EH (cell line): ENCODE data around the gene SRRM3.
A peak's percentile ranks its signal among the peaks of the same experiment; 100 is the strongest.
"Not testable (repeated sequence)": the region's sequence is repeated elsewhere in the genome, so short reads cannot be mapped to it uniquely, and the experiment has no call there.

Source experiments
- DNase-seq: peaks from one replicate; pipeline ENCODE4 v3.0.0-alpha.2; 2015; ENCODE audit warnings: low read depth

SRRM3 gene, protein sequence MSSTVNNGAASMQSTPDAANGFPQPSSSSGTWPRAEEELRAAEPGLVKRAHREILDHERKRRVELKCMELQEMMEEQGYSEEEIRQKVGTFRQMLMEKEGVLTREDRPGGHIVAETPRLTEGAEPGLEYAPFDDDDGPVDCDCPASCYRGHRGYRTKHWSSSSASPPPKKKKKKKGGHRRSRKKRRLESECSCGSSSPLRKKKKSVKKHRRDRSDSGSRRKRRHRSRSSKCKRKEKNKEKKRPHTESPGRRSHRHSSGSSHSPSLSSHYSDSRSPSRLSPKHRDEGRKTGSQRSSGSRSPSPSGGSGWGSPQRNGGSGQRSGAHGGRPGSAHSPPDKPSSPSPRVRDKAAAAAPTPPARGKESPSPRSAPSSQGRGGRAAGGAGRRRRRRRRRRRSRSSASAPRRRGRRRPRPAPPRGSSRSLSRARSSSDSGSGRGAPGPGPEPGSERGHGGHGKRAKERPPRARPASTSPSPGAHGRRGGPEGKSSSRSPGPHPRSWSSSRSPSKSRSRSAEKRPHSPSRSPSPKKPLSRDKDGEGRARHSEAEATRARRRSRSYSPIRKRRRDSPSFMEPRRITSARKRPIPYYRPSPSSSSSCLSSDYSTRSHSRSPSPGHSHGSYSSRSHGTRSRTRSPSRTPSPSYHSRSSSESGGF

DNA sequence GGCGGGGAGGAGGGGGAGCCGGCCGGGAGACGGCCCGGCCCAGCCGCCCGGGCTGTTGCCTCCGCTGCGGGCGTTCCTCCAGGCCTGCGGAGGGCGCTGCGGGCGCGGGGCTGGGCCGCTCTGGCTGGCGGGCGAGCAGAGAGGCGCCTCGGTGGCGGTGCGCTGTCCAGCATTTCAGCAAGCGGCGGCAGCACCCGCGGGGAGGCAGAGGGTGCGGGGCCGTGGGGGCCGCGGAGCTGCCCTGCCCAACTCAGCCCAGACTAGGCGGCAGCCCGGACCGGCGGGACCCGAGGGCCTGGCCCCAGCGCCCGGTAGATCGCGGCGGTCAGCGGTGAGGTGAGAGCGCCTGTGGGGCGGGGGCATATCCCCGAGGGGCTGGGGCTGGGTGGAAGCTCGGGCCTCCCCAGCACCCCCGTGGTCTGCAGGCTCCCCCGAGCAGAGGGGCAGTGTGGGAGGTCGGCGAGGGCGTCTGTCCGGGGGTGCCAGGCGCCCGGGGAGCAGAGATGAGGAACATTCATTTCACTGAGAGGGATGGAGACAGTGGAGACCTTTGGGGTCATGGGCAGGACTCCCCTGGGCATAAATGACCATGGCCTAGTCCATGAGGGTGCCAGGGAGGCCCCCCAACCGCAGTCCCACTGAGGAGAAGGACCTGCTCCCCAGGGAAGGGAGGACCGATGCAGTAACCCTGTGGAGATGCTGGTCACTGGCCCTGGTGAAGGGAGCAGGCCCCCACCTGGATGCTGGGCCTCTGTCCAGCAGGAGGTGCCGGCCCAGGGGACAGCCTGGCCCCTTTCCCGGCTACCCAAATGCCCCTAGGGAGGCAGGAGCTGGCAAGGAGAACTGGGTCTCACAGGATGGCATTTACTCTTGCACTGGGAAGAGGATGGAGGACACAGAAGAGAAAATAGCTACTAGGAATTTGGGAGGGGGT lies at the start of gene SRRM3:
TSS of gene SRRM3 (plus strand) at position 165 of the 934 bp plus-strand sequence. CDS start 33,171 bp downstream, outside the sequence.
- peak; percentile 71 for DNase-seq

DNA sequence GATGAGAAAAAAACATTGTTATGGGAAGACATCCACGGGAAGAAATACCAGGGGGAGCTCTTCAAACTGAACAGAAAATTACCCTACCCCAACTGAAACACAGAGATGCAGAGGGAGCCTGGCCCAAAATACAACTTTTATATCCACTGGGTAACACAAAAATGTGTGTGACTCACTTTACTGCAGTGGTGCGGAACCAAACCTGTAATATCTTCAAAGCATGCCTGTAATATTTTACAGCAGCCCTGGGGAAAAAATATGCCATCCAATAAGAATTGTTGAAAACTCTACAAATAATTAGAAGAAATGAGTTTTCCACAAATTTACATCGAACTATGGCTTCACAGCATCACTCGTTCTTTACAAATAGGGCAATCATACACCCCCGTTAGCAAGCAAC lies 49.8 kb upstream of the SRRM3 start:
- DNase-seq, result no peak

DNA sequence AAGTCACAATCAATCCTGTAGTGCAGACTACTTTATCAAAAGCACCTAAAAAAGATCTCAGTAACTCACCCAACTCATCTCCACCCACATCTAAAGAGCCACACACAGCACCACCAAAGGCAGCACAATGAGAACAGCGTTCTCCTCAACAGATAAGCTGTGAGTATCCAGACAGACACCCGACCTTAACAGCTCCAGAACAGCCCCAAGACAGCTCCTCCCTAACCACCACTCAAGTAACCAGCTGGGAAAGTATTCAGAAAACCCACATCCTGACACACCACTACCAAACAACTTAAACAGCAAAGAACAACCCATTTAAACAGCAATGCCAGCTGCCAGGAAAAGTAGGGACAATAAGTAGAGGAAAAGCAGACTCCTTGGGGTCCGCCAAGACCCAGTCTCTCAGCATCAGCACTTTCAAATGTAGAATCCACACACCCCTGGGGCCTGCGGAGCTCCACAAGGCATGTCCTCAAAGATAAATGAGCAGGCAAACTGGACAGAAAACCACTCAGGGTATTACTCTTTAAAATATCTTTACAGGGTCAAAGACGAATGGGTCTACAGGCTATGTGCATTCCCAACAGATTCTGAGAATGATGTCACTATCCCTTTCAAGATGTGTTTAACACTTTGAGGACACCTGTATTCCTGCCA lies 48.0 kb upstream of the SRRM3 start:
- DNase-seq, result peak; percentile 47

DNA sequence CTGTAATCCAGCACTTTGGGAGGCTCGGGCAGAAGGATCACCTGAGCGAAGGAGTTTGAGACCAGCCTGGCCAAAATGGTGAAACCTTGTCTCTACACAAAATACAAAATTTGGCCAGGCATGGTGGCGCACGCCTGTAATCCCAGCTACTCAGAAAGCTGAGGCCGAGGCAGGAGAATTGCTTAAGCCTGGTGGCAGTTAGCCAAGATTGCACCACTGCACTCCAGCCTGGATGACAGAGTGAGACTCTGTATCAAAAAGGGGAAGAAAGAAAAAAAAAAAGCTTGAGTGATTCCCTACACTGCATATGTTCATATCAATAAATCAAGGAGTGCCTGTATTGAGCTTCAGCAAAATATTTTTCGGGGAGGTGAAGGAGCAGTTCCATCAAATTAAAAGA lies 45.8 kb upstream of the SRRM3 start:
- peak; percentile 49 for DNase-seq

GRCh38 chr7:76156992-76157685 lies 44.6 kb upstream of the SRRM3 start:
- not testable (repeated sequence) for DNase-seq

- not testable (repeated sequence) for DNase-seq
Measured at GRCh38 chr7:76158416-76158815, 43.3 kb upstream of the SRRM3 start.

GRCh38 chr7:76162416-76163170 lies 39.1 kb upstream of the SRRM3 start:
- peak; percentile 15 for DNase-seq

GRCh38 chr7:76163812-76164211 lies 37.9 kb upstream of the SRRM3 start:
- DNase-seq, result not testable (repeated sequence)

DNA sequence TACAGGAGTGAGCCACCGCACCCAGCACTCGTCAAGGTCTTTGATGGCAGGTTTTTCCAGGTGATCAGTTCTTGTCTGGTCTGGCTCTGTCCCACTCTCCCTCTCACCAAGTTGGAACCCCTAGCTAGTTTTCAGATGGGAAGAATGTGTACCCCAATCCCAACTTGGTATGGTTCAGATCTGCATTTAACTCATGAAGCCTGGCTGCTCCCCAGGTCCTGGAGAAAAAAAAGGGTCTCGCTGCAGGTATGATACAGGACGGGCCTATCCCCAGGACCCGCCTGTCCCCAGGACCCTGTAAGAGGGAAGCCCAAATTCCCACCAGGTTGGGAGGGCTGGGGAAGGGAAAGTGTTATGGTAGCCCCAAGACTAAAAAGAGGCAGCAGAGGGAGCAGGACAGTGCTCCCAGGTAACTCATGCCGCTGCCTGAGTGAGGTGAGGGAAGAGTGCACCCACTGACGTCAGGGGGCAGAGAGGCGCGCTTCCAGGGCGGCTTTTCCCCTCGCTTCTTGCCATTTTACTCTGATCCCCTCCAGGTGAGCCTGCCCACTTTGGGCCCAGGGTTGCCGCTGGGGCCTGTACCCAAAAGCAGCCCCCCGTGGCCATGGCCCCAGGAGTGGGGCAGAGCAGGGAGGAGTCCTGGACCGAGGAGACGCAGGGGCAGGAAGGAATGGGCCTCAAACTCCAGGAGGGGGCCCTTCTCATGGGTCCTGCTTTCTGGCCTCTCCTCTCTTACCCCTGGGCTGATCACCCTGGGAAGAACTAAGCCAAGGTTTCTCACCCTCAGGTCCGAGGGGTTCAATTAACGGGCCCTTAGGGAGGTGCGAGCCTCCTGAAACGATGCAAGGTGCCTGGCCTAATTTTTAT lies 36.4 kb upstream of the SRRM3 start:
- DNase-seq, result no peak

- DNase-seq, result no peak
Measured at GRCh38 chr7:76165973-76166403, 35.7 kb upstream of the SRRM3 start.

GRCh38 chr7:76166404-76167255 lies 35.1 kb upstream of the SRRM3 start:
- DNase-seq, result peak; percentile 94

GRCh38 chr7:76173566-76174205 lies 28.0 kb upstream of the SRRM3 start:
- DNase-seq, result no peak

DNA sequence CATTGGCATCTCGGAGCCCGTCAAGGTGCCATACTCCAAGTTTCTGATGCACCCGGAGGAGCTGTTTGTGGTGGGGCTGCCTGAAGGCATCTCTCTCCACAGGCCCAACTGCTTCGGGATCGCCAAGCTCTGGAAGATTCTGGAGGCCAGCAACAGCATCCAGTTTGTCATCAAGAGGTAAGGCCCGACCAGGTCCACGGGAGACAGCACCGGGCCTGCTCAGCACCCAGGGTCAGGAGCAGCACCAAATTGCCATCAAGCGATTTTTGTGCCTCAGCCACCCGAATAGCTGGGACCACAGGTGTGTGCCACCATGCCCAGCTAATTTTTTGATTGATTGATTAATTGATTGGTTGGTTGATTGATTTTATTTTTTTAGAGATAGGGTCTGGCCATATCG lies 24.7 kb upstream of the SRRM3 start:
- not testable (repeated sequence) for DNase-seq

DNA sequence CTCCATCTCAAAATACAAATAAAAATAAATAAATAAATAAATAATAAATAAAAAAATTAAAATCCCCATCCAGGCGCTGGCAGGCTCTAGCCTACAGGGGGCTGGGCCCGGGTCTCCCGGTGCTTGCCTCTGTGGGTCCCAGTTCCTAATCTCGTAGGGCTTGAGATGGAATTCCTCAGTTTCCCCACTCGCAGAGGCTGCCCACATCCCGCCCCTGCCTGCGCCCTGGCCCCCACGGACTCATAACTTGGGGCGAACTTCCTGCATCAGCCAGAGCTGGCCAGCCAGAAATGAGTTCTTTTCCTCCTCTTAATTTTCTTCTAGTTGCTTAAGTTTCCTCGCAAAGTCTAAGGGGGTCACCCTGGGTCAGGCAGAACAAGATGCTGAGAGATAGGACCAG lies 22.0 kb upstream of the SRRM3 start:
- DNase-seq, result no peak

GRCh38 chr7:76182225-76182960 lies 19.3 kb upstream of the SRRM3 start:
- DNase-seq, result no peak

DNA sequence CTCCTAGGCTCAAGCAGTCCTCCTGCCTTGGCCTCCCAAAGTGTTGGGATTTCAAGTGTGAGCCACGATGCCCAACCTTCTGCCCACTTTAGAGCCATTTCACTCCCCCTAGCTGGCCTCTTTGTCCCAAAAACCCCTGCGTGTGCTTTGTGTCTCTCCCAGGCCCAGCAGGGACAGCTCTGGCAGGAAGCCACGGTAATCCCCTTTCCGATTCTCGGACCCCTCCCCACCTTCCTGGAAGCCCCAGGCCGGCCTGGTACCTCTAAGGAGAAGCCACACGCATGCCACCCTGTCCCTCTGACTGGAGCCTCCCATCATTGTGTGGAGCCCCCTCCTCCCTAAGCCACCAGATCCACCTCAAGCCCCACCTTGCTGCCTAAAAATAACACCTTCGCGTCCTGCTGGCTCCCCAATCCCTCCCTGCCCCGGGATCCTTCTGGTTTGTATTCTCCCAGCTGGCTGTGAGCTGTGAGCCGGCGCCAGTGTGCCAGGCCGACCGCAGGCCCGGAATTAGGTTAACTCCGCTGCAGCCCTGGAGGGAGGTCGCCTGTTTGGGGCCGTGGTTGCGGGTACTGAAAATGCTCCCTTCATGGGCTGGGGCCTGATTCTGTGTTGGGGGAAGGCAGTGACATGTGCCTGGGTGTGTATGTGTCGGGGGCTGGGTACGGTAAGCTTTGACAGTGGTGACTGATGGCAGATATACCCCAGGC lies 16.4 kb upstream of the SRRM3 start:
- no peak for DNase-seq

DNA sequence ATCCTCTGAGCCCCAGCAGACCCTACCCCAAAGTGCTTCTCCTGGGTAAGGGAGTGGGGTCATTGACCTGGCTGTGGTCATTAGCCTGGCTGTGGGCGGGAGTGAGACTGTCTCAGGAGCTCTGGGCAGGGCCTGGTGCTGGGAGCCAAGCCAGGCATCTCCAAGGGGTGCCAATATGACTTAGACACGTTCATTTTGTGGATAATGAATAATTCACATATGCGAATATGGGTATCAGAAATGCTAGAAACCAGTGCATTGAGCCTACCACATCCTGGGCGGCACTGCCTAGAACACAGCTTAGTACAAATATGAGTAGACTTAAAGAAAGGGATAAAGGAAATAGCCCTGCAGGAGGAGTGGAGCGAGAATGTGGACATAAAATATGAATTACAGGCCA lies 14.4 kb upstream of the SRRM3 start:
- DNase-seq, result no peak
